KMS-11 (cell line): ENCODE data around the gene MRPL53.
"Not testable (repeated sequence)": the region's sequence is repeated elsewhere in the genome, so short reads cannot be mapped to it uniquely, and the experiment has no call there.

Source experiments
- H2AFZ ChIP-seq: fragments of 200-600 bp; sonication (generic); 2 replicates; pipeline ENCODE4 v1.6.1; 2016; ENCODE audit warnings: antibody characterized with exemption, mixed run types, low read depth
- H3K27ac ChIP-seq: fragments of 200-600 bp; sonication (generic); 2 replicates; pipeline ENCODE4 v1.6.1; 2016; ENCODE audit warnings: mild to moderate bottlenecking, mixed run types
- H3K27me3 ChIP-seq: fragments of 200-600 bp; sonication (generic); 2 replicates; pipeline ENCODE4 v1.6.1; 2017; ENCODE audit warnings: mild to moderate bottlenecking, low read depth, mixed run types, moderate library complexity; ENCODE audit not compliant: insufficient read depth
- H3K36me3 ChIP-seq: fragments of 200-600 bp; sonication (generic); 2 replicates; pipeline ENCODE4 v1.6.1; 2017; ENCODE audit warnings: mild to moderate bottlenecking, mixed run types; ENCODE audit not compliant: insufficient read depth
- H3K4me1 ChIP-seq: fragments of 200-600 bp; sonication (generic); 2 replicates; pipeline ENCODE4 v1.6.1; 2016; ENCODE audit warnings: mild to moderate bottlenecking, low read depth, mixed run types; ENCODE audit not compliant: poor library complexity, severe bottlenecking
- H3K4me2 ChIP-seq: fragments of 200-600 bp; sonication (generic); 2 replicates; pipeline ENCODE4 v1.7.0; 2016; ENCODE audit warnings: mild to moderate bottlenecking, mixed run types
- H3K4me3 ChIP-seq: fragments of 200-600 bp; sonication (generic); IDR thresholded peaks from 2 replicates; pipeline ENCODE4 v1.6.1; 2017; ENCODE audit warnings: low read depth, low read length, mixed read lengths; ENCODE audit not compliant: insufficient read depth
- H3K79me2 ChIP-seq: fragments of 200-600 bp; sonication (generic); 2 replicates; pipeline ENCODE4 v1.6.1; 2016; ENCODE audit warnings: low read depth, mixed run types; ENCODE audit not compliant: insufficient read depth
- H3K9ac ChIP-seq: fragments of 200-600 bp; sonication (generic); 2 replicates; pipeline ENCODE4 v1.6.1; 2016; ENCODE audit warnings: mild to moderate bottlenecking, mixed run types
- H4K20me1 ChIP-seq: fragments of 200-600 bp; sonication (generic); 2 replicates; pipeline ENCODE4 v1.6.1; 2016; ENCODE audit warnings: mild to moderate bottlenecking, mixed run types; ENCODE audit not compliant: insufficient read depth
- TF ChIP-seq, protein P1 (sequence below): fragments of 200-600 bp; sonication (generic); conservative IDR thresholded peaks from 2 replicates; pipeline ENCODE4 v1.6.1; 2017; ENCODE audit warnings: low read depth, mild to moderate bottlenecking, antibody characterized with exemption, low read length, moderate library complexity, mixed read lengths

The MRPL53 gene

DNA sequence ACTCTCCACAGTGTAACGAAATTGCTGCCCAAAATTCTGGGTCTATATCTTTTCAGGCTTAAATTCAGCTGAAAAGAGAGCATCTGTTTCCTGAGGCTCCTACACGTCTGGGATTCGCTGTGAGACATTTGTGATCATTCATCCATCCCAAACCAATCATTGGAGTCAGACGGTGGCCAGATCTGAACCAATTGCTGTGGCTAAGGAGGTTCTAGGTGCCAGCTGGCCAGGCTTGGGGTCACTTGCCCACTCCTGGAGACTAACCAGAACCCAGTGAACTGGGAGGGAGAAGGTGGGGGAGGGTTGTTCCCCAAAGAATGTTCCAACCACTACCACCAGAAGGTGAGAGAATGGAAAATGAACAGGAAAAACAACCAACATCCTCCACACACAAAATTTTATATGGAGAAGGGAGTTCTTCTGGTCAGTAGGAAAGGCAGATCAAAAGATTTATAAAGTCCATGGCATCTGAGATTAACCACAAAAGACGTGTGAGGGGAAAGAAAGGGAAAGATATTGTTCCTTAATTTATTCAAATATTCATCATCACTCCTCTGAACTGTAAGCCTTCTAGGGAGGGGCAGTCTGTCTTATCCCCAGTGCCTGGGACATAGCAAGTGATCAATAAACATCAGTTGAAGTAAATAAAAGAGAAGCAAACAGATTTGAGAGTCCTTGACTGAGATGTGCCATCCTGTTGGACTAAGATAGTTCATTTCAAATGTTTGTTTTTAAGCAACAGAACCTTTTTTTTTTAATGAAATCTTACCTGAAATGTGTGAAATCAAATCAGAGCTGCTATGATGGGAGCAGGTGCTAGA is 27.8 kb downstream of the MRPL53 start:
- TF ChIP-seq, protein P1, sequence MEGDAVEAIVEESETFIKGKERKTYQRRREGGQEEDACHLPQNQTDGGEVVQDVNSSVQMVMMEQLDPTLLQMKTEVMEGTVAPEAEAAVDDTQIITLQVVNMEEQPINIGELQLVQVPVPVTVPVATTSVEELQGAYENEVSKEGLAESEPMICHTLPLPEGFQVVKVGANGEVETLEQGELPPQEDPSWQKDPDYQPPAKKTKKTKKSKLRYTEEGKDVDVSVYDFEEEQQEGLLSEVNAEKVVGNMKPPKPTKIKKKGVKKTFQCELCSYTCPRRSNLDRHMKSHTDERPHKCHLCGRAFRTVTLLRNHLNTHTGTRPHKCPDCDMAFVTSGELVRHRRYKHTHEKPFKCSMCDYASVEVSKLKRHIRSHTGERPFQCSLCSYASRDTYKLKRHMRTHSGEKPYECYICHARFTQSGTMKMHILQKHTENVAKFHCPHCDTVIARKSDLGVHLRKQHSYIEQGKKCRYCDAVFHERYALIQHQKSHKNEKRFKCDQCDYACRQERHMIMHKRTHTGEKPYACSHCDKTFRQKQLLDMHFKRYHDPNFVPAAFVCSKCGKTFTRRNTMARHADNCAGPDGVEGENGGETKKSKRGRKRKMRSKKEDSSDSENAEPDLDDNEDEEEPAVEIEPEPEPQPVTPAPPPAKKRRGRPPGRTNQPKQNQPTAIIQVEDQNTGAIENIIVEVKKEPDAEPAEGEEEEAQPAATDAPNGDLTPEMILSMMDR, result no peak
- Histone ChIP-seq H3K4me1 (peaks cover 10% of the 10 kb centered on the region), H4K20me1 (no peaks in the 10 kb centered on the region), H2AFZ (no peak overlapping the region), H3K9ac (no peak overlapping the region), H3K27me3 (no peaks in the 10 kb centered on the region), H3K36me3 (no peaks in the 10 kb centered on the region), H3K27ac (no peak overlapping the region), H3K4me2 (no peak overlapping the region), H3K4me3 (no peak overlapping the region), H3K79me2 (no peaks in the 10 kb centered on the region)

DNA sequence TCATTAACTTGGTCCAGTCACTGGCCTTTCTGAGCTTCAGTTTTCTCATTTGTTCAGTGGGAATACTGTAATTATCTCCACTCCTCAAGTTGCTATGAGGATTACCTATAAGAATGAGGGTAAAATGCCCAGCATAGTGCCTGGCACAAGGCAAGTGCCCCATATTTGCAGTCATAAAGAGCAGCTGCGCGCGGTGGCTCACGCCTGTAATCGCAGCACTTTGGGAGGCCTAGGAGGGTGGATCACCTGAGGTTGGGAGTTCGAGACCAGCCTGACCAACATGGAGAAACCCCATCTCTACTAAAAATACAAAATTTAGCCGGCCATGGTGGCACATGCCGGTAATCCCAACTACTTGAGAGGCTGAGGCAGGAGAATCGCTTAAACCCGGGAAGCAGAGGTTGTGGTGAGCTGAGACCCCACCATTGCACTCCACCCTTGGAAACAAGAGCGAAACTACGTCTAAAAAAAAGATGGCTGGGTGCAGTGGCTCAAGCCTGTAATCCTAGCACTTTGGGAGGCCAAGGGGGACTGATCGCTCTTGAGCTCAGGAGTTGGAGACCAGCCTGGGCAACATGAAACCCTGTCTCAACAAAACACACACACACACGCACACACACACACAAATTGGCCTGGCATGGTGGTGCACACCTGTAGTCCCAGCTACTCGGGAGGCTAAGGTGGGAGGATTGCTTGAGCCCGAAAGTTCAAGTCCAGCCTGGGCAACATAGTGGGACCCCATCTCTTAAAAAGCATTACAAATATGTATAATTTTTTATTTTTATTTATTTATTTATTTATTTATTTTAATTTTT is 29.8 kb downstream of the MRPL53 start:
- not testable (repeated sequence) for H3K79me2 ChIP-seq, H3K9ac ChIP-seq, H2AFZ ChIP-seq, H3K27ac ChIP-seq, H3K4me2 ChIP-seq, H4K20me1 ChIP-seq, H3K27me3 ChIP-seq, H3K4me3 ChIP-seq, H3K36me3 ChIP-seq
- peaks cover 12% of the 10 kb centered on the region for H3K4me1 ChIP-seq

DNA sequence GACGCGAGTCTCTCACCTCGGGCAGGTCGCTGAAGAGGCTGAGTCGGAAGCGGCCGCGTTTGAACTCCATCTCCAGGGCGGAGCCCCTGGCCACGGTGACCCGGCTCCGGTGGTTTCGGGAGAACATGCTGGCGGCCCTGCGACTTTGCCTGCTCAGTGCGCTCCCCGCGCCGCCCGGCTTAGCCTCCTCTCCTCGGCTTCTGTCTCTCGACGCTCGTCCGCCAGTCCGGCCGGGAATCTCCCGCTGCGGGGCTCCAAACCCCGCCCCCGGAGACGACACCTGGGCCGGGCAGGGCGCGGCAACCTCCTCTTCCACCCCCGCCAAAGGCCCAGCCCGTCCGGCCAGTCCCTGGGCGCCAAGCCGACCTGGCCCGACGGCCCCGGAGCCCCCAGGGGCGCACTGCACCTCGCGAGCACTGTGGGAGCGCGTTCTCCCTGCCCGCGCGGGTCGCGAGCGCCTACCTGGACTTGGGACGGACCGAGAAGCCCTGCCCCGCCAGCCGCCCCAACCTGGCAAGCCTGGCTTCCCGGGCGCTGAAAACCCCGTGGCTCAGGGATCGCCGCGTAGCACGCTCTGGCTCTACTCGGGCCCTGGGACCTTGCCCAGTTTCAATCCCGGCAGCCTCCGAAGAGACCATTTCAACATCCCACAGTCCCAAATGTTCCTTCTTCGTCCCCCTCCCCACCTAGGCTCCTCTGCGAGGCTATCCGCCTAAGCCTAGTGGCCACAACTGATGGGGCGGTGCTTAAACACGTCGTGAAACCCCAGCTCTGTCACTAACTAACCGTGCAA is 30.6 kb downstream of the MRPL53 start, which contains the start of gene RTKN:
TSS of gene RTKN (minus strand) at position 248 of the 793 bp plus-strand sequence. CDS start at position 127, 121 bp downstream.
- Histone ChIP-seq H3K4me2 (peak within 1 kb of the TSS; percentile 63), H3K27ac (0 out of 2 replicates have a peak within 1 kb of the TSS, but pooled peaks have one; percentile 12), H4K20me1 (no peaks in the 10 kb centered on the region), H3K27me3 (no peaks in the 10 kb centered on the region), H3K4me3 (no peak within 1 kb of the TSS), H3K36me3 (no peaks in the 10 kb centered on the region), H3K4me1 (peaks cover 12% of the 10 kb centered on the region), H3K79me2 (no peaks in the 10 kb centered on the region), H3K9ac (peak within 1 kb of the TSS; percentile 67; the same call in 1 of the 2 replicates), H2AFZ (peak within 1 kb of the TSS; percentile 75)
- TF ChIP-seq, protein P1, result no peak

DNA sequence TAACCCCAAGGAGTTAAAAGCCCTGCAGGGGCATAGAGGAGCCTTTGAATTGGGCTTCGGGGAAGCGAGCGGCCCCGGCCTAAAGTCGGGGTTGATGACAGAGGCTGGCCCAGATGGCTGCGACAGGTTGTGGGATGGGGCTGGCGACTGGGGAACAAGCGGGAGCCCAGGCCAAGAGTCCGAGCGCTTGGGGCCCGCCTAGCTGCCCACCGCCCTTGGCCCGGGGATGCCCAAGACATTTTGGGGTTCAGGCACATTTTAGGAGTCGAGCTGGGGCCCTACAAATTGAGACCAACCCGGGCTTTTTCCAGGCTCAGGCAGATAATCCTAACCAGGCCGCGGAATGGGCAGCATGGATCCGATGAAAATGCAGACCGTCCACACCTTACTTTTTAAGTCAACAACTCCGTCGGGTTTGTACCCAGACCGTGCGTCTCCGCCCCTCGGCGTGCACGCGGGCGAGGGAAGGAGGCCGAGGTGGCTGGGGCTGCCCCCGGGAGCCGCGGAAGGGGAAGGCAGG is 31.2 kb downstream of the MRPL53 start:
- Histone ChIP-seq H3K4me1 (peaks cover 12% of the 10 kb centered on the region), H3K27me3 (no peaks in the 10 kb centered on the region), H3K9ac (peak overlapping the region; percentile 67; the same call in 1 of the 2 replicates), H4K20me1 (no peaks in the 10 kb centered on the region), H3K36me3 (no peaks in the 10 kb centered on the region), H3K4me2 (peak overlapping the region; percentile 63; the same call in 1 of the 2 replicates), H3K27ac (no peak overlapping the region), H2AFZ (peak overlapping the region; percentile 75), H3K79me2 (no peaks in the 10 kb centered on the region), H3K4me3 (no peak overlapping the region)
- TF ChIP-seq, protein P1, result no peak
